RWPE1 (cell line): Measurements from ENCODE around the gene BPIFA3.

Experiments used
- CTCF ChIA-PET: fragments of 350-600 bp; sonication (Branson Sonifier 250); formaldehyde crosslinking; extraction: SDS; loops from one replicate; lab custom pipeline; 2021; lab: Yijun Ruan, JAX
- POLR2A ChIA-PET: fragments of 400-600 bp; formaldehyde crosslinking; extraction: SDS; loops from one replicate; lab custom pipeline; 2020; ENCODE audit warnings: antibody characterized with exemption; ENCODE audit not compliant: low non-redundant PET; lab: Yijun Ruan, JAX
- DNase-seq: peaks from one replicate; pipeline ENCODE4 v3.0.0; 2012; ENCODE audit warnings: low spot score
- H3K27ac ChIP-seq: fragments of 450-650 bp; 2 replicates; pipeline ENCODE4 v1.5.1; 2017
- TF ChIP-seq, protein P1 (sequence below): fragments of 450-650 bp; conservative IDR thresholded peaks from 2 replicates; pipeline ENCODE4 v1.5.1; 2017; ENCODE audit warnings: low read depth, mild to moderate bottlenecking

The BPIFA3 gene

DNA sequence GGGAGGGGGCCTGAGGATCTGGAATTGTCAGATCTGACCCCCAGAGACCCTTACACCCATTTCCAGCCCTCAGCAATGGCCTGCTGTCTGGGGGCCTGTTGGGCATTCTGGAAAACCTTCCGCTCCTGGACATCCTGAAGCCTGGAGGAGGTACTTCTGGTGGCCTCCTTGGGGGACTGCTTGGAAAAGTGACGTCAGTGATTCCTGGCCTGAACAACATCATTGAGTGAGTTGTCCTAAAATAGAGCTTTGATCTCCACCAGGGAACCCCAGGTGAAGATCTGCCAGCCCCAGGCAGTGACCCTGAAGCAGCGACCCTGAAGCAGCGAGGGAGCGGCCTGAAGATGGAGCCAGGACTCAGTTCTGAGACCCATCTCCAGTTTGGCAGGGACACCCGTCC lies 20.8 kb downstream of the BPIFA3 start:
- POLR2A ChIA-PET, result no interaction called here
- no peak for DNase-seq
- CTCF ChIA-PET, result no interaction called here
- no peak overlapping the region for H3K27ac ChIP-seq
- TF ChIP-seq, protein P1, sequence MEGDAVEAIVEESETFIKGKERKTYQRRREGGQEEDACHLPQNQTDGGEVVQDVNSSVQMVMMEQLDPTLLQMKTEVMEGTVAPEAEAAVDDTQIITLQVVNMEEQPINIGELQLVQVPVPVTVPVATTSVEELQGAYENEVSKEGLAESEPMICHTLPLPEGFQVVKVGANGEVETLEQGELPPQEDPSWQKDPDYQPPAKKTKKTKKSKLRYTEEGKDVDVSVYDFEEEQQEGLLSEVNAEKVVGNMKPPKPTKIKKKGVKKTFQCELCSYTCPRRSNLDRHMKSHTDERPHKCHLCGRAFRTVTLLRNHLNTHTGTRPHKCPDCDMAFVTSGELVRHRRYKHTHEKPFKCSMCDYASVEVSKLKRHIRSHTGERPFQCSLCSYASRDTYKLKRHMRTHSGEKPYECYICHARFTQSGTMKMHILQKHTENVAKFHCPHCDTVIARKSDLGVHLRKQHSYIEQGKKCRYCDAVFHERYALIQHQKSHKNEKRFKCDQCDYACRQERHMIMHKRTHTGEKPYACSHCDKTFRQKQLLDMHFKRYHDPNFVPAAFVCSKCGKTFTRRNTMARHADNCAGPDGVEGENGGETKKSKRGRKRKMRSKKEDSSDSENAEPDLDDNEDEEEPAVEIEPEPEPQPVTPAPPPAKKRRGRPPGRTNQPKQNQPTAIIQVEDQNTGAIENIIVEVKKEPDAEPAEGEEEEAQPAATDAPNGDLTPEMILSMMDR, result no peak

- DNase-seq, result no peak
- ChIA-PET CTCF (interaction anchor here (0.6 kb wide), 1 partner anchor 315 kb away, joined by 4 read pairs; no protein-coding TSS in a partner anchor), POLR2A (no interaction called here)
- TF ChIP-seq, protein P1, result no peak
- no peak overlapping the region for H3K27ac ChIP-seq
Observed at GRCh38 chr20:33239418-33239817, 22.3 kb downstream of the BPIFA3 start.

DNA sequence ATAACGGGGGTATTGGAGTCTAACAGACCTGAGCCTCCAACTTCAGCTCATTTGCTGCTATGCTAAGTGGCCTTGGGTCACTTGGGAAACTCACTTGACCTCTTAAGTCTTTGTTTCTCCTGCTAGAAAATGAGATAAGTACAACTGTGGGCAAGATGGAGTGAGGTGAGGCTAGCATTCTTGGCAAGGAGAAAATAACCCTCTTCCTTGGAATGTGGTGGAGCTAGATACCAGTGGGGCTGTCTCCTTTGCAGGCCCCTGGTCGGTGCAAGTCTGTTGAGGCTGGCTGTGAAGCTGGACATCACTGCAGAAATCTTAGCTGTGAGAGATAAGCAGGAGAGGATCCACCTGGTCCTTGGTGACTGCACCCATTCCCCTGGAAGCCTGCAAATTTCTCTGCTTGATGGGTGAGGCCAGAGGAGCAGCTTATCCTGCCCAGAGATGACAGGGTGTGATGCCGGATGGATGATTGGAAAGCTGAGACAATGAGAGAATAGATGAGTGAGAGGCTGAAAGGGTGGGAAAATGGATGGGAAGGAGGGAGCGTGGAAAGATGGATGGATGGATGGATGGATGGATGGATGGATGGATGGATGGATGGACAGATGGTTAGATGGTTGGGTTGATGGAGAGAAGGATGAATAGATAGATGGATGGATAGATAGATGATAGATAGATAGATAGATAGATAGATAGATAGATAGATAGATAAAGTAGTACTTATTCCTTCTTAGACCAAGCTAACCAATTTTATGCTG lies 23.0 kb downstream of the BPIFA3 start:
- ChIA-PET CTCF (interaction anchor here (0.7 to 1.0 kb wide), 3 partner anchors 10 to 66 kb away, joined by 3 to 4 read pairs (median 3); no protein-coding TSS in a partner anchor), POLR2A (no interaction called here)
- DNase-seq, result no peak
- TF ChIP-seq, protein P1, result no peak
- no peak overlapping the region for H3K27ac ChIP-seq

DNA sequence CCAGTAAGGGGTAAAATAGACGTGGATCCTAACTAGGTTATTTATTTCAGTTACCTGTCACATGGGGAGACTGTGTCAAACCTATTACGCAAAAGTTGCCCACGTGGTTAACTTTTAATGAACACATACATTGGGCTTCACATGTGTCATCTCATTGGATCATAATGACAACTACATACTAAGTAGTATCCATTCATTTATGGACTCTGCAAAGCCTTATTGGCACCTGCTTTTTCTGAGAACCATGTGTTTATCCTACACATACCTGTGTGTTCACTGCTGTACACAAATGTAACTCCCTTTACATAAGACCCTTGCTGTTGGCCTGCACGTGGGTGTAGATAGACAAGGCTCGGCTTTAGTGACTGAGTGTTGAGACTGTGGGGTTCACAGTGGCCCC lies 23.8 kb downstream of the BPIFA3 start:
- POLR2A ChIA-PET, result no interaction called here
- H3K27ac ChIP-seq, result no peak overlapping the region
- TF ChIP-seq, protein P1, result no peak
- DNase-seq, result no peak
- CTCF ChIA-PET, result interaction anchor here (0.9 to 1.0 kb wide), 2 partner anchors 10 to 16 kb away, joined by 3 to 4 read pairs; no protein-coding TSS in a partner anchor

DNA sequence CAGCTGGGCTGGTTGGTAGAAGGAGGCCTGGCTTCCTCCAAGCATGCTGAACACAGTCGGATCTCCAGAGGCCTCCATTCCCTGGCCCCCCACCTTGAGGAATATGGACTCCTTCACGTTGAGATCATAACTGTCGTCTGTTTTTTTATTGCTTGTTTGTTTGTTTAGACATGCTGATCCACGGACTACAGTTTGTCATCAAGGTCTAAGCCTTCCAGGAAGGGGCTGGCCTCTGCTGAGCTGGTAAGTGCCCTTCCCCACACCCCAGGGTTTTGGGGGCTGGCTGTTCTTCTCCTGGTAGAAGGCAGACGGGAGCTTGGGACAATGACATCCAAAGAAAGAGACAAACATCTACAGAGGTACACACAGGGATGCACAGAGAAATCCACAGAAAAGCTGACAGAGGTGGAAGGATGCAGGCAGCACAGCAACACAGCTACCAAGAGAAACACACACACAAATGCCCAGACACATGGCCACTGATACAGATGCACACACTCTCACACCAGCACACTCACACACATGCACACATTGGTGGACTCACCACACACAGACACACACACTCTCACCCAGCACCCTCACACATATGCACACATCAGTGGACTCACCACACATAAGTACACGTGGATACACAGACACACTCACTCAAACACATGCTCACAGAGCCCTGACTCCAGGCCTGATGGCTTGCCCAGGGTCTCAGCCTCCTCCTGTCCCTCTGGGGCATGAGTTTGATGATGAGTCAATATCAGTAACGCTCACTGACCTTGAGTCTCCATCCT lies 25.4 kb downstream of the BPIFA3 start:
- TF ChIP-seq, protein P1, result no peak
- CTCF ChIA-PET, result interaction anchor here (0.6 kb wide), 1 partner anchor 230 kb away, joined by 5 read pairs; no protein-coding TSS in a partner anchor
- POLR2A ChIA-PET, result no interaction called here
- DNase-seq, result no peak
- no peak overlapping the region for H3K27ac ChIP-seq

GRCh38 chr20:33246077-33246476 lies 28.9 kb downstream of the BPIFA3 start:
- ChIA-PET POLR2A (no interaction called here), CTCF (interaction anchor here (0.8 to 2.0 kb wide), 3 partner anchors 14 to 170 kb away, joined by 3 to 6 read pairs (median 4); no protein-coding TSS in a partner anchor)
- no peak overlapping the region for H3K27ac ChIP-seq
- DNase-seq, result no peak
- TF ChIP-seq, protein P1, result no peak
